GM19438 (cell line): ENCODE data around the gene NME4.
A peak's percentile ranks its signal among the peaks of the same experiment; 100 is the strongest.
"Not testable (repeated sequence)": the region's sequence is repeated elsewhere in the genome, so short reads cannot be mapped to it uniquely, and the experiment has no call there.

Source experiments
- ATAC-seq: cut with Tn5 transposase; IDR thresholded peaks from one replicate; pipeline ENCODE4 v1.9.1; 2021; ENCODE audit warnings: low read depth; ENCODE audit not compliant: unreplicated experiment

Gene NME4

DNA sequence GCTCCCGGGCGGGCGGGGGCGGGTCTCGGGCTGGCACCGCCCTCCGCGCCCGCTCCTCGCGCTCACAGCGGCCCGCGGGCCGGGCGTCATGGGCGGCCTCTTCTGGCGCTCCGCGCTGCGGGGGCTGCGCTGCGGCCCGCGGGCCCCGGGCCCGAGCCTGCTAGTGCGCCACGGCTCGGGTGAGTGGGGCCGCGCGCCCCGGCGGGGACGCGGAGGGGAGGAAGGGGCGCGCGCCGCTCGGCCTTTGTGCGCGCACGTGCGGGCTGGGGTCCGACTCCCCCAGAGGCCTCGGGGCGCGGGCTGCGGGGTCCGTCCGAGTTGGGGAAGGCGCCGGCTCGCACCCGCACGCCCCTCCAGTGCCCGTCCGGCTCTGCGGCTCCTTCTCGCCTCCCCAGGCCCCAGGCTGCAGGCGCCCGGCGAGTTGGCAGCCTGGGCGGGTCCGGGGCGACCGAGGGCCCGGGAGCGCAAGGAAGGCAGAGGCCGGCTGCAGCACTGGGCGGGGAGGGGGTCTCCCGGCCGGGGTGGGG, at the start of gene NME4:
TSS of gene NME4 (plus strand) at position 65 of the 527 bp plus-strand sequence. CDS start at position 89, 24 bp downstream.
- ATAC-seq, result no peak

GRCh38 chr16:347203-347602, 49.8 kb upstream of the NME4 start:
- ATAC-seq, result no peak

DNA sequence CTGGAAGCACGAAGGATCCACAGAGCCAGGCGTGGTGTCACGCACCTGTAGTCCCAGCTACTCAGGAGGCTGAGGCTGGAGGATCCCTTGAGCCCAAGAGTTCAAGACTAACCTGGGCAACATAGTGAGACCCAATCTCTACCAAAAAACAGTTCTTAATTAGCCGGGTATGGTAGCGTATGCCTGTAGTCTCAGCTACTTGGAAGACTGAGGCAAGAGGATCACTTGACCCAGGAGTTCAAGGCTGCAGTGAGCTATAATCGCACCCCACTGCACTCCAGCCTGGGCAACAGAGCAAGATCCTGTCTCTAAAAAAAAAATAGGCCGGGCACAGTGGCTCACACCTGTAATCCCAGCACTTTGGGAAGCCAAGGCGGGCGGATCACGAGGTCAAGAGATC, 48.5 kb upstream of the NME4 start:
- ATAC-seq, result not testable (repeated sequence)

DNA sequence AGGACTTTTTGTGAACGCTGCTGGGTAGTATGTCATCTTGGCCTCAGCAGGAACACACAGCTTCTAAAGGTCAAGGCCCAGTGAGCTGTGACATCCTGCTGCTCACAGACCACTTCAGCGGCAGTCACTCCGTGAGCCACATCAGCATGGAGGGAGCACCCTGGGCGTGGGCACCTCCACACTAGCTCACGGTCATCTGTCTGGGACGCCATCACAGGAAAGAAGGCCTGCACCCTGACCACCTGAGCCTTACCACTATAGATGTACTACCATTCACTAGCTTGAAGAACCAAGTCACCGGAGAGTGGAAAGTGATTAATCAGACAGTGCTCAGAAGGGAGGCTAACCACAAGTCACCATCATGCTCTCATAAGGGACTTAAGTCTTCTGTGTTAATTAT, 47.8 kb upstream of the NME4 start:
- ATAC-seq, result no peak

DNA sequence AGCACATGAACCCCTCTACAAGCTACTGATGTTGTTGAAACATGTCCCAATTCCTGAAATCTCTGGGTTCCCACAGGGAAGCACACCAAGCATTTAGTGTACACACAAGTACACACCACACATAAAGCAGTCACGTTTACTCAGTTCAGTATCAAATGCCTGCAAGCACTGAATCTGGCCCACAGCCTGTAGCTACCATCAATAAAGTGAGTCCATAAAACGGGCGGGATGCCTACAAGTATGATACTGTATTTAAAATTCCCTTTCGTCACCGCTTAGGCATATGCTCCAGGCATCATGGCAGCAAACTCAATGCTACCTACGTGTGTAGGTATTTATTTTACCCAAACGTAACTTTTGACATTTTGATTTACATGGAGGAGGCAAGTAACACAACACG, 46.8 kb upstream of the NME4 start:
- no peak for ATAC-seq

DNA sequence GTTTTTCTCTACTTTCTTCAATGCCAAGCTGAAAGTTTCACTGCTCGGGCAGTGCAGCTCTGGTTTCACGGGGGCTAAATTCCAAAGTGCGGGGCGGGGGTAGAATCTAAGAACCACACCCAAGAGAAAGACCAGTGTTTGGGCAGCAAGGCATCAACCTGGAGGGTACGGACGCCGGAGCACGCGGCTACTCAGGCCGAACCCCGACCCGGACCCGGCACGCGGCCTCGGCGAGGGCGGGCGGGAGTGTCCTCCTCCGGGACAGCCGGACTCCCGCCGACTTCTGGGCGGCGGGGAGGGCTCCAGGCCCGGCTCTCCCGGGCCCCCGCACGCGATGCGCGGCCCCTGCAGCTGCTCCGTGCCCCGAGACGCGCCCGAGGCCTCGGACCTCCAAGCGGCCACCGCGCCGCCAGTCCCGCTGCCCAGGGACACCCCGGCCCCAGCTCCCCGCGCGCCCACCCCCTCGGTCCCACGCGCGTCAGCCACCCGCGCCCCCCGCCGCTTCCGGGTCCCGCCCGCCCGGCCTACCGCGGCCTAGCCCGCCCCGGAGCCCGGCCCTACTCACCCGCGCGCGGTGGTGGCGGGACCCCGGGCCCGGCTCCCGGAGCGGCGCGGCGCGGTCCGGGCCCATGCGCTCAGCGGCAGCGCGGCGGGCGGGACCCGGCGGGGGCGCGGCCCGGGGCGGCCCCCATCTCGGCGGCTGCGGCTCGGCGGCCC, 45.0 kb upstream of the NME4 start:
- peak; percentile 25 for ATAC-seq

- peak; percentile 47 for ATAC-seq
Observed at GRCh38 chr16:352547-353403, 44.2 kb upstream of the NME4 start, which contains the start of gene AXIN1. TSS of gene AXIN1 (minus strand) at chr16:352723. CDS start at chr16:347025, 5,698 bp downstream.

GRCh38 chr16:353404-354290, 43.4 kb upstream of the NME4 start:
- ATAC-seq, result peak; percentile 5

GRCh38 chr16:354291-354881, 42.6 kb upstream of the NME4 start:
- ATAC-seq, result no peak

DNA sequence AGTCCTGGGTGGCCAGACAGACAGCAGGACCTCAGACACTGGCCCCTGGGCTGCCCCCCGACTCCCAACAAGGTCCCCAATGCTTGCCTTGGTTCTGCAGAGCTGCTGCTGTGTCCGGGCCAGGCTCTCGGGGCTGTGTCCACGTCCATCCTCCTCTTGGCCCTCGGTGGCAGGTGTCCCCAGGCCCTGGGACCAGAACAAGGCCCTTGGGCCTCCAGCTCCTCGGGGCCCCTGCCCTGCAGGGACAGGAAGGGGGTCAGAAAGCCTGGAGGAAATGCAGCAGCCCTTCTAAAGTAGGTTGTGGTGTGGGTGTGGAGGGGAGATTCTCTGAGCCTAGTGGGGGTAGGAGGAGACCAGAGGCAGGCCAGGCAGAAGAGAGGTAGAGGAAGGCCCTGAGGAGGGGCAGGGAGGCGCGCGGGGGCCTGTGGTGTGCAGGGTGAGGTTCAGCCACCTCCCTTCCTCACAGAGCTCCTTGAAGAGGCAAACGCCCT, 42.0 kb upstream of the NME4 start:
- no peak for ATAC-seq

DNA sequence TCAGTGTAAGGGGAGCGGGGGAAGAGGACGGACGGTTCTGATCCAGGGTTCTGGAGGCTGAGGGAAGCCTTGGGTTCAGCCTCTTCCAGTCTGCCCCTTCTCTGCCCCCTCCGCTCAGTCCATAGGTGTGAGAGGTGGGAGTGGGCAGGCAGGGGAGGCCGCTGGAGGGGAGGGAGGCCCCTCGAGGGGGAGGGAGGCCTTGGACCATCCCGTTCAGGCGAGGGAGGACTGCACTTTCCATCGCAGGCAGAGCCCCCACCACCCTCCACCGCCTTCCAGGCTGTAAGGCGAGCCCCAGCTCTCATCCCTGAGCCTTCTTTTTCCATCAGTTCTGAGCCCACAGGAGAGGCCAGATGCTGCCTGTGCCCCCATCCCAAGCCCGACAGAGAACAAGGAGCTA, 40.3 kb upstream of the NME4 start:
- ATAC-seq, result no peak

DNA sequence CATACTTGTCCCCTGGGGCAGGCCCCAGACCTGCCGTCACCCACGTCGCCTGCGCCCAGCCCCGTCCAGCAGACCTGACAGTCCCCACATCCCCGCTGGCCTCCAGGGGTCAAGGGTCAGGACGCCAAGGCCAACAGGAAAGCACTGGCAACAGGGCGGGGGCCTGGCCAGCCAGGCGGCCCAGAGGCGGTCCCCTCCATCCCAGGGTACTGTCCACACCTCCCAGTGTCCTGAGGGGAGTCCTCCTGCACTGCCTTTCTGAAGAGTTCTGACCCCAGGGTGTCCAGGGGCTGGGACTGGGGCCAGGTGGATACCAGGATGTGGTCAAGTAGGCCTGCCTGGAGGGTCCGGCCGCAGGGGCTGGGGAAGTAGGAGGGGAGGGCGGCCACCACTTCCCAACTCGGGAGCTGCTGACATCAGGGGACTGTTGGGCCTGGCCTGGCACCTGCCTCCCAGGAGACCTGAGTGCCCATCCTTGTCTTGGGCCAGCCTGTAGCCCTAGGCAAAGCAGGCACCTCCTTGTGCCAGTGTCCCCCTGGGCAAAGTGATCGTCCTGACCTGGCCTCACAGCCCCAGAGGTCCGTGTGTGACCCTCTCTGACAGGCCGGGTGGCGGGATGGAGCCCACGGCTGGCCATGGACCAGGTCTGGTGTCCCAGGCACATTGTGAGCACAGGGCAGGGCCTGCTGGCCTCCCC, 37.8 kb upstream of the NME4 start:
- ATAC-seq, result no peak

- no peak for ATAC-seq
Observed at GRCh38 chr16:359871-360697, 36.9 kb upstream of the NME4 start.

DNA sequence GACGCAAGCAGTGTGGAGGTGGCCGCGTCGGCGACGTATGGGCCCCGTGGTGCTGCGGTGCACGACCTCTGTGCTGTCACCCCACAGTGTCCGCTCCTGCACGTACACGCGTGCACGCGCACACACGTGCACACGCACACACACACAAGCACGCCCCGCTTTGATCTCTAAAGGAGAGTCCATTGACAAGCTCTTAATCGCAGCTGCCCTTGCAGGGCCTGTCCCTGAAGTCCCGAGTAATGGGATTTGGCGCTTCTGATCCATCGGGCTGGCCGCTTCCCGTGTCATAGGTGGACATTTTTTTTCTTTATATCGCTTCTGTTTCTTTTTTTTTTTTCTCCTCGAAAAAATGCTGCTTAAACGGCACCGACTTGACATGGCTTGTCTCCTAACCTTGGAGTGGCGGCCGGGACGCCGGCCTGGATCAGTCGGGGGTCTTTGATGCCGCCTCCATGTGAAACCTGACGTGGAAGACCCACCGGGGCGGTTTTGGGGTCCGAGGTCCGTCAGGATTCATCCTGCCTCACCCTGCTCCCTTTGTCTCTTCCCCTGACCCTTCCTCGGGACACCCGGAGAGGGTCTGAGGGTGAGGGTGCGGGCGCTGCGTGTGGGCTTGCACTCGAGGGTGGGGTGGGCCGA, 36.2 kb upstream of the NME4 start:
- no peak for ATAC-seq

- no peak for ATAC-seq
Observed at GRCh38 chr16:361341-361871, 35.6 kb upstream of the NME4 start.

DNA sequence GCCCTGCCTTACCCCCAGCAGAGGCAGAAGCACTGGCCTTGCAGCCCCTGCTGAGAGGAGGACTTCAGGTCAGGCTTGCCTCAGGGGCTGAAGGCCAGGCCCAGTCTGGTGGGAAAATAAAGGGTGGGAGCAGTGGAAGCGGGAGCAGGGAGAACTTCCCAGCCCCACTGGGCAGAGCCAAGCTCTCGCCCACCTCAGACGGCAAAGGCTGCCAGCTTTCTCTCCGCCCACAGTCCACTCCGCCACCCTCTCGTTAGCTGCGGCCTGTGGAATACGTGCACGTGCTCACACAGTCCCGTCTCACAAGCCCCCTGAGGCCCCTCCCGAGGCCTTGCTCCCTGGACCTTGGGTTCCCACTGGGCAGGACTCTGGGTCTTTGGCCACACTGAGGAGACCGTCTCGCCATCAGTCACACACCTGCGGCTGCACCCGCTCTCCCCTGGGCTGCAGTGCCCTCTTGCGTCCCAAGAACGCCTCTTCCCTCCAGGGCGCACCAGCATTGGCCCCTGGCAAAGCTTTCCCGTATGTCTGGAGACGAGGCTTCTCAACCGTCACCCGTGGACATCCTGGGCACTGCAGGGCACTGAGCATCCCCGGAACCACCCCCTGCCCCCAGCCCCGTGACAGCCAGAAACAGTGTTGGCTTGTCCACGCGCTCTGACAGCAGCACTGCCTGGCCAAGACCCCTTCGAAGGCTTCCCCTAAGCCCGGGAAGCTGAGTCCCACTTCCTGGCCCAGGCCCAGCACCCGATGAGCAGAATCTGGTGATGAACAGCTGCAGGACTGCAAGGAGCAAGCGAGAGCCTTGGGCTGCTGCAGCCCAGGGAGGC, 34.9 kb upstream of the NME4 start:
- ATAC-seq, result no peak

- ATAC-seq, result not testable (repeated sequence)
Observed at GRCh38 chr16:362702-362999, 34.3 kb upstream of the NME4 start.
